Activated effector memory CD4-positive, alpha-beta T cell treated with anti-CD3 and anti-CD28 coated beads, Interleukin-2, amount 50 U/mL, for 16 hours (primary cell): ENCODE measurements around the gene COX4I2.

Source experiments
- DNase-seq: peaks from one replicate; pipeline ENCODE4 v3.0.0-alpha.2; 2020

COX4I2 gene

DNA sequence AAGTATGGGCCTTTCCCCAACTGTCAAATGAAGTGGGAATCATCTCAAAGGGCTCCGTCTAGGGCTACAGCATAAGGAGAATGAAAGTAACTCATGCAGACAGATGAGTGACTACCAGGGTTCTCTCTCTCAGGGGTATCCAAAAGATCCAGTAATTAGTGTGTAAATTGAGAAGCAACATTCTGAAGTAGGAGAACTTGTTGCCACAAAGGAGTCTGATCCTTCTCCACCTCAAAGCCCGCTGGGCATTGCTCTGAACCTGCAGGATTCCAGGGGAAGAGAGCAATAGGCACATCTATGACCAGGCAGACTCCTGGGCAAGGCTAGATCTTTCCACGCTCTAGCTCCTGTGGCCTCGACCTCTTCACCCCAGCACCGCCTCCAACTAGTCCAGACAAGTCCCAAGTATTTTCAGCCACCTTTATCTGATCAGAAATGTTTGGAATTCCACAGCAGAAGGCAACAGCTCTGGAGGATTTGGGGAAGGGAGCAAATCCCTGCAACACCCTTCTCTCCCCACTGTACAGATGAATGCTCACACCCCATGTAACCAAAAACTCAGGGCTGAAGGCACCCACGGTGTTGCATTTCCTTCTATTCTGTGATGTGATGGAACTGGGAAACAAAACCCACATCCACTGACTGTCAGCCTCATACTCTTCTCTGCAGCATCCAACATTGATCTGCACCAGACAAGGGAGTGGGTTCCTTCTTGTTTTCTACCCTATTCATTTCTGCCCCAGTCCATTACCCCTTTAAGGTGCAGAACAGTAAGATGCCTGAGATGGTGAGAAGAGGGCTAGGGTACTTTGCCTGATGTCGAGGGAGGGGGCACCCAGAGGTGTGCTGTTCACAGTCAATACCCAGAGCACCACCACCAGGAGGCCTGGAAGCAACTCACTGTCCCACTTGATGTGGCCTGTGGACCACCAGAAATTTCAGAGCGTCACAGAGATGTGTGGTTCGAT, 41.0 kb downstream of the COX4I2 start:
- DNase-seq = no peak

DNA sequence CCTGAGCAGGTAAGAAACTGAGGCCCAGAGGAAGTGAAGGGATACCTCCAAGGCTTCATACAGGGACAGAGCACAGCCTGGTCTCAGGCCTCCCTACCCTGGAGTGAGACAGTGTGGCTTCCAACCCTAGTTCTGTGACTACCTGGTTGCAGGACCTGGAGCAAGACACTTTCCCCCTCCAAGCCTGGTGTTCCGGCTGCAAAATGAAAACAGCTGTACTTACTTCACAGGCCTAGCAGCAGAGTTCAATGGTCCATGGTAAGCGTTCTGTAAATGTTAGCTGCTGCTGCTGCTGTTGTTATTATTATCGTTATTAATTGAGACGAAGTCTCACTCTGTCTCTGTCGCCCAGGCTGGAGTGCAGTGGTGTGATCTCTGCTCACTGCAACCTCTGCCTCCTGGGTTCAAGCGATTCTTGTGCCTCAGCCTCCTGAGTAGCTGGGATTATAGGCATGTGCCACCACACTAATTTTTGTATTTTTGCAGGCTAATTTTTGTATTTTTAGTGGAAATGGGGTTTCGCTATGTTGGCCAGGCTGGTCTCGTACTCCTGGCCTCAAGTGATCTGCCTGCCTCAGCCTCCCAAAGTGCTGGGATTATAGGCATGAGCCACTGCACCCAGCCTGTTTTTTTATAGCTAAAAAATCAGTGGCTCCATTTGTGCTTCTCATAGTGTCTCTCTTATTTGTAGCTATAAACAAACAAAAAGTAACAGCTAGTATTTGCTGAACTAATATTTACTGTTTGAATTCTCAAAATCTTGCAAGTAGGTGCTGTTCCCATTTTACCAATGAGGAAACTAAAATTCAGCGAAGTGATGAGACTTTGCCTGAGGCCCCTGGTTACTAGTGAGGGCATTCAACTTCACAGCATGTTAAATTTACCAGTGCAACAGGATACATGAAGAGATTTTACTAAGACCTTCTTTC, 41.9 kb downstream of the COX4I2 start:
- DNase-seq = no peak

DNA sequence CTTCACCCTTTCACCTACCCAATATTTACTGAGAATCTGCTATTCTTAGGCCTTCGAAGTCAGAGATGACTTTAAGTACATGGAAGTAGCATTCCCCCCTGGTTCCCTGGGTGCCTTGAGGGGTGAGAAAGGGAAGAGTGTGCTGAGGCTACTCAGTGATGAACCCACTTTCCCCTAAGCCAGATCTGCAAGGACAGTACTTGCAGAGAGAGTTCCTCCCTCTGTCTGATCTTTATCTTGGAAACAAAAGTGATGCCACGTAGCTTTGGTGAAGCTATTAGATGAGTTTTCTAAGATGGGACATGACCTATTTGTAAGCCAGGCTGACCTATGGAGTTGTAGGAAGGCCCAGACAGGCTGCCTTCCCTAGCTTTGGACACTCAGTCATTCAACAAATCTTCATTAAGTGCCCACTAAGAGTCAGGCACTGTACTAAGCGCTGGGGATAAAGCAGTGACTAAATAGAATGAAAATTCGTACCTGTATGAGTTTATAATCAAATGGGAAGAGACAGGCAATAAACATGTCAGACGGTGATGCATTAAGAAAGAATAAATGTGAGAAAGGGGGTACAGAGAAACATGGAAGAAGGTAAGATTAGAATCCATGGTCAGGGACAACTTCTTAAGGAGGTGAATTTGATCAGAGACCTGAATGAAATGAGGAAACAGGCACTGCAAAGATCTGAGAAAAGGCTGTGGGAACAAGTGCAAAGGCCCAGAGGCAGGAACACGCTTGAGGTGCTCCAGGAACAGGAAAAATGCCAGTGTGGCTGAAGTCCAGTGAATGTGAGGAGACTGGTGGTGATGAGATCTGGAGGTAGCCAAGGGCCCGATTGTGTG, 42.8 kb downstream of the COX4I2 start:
- DNase-seq = no peak

DNA sequence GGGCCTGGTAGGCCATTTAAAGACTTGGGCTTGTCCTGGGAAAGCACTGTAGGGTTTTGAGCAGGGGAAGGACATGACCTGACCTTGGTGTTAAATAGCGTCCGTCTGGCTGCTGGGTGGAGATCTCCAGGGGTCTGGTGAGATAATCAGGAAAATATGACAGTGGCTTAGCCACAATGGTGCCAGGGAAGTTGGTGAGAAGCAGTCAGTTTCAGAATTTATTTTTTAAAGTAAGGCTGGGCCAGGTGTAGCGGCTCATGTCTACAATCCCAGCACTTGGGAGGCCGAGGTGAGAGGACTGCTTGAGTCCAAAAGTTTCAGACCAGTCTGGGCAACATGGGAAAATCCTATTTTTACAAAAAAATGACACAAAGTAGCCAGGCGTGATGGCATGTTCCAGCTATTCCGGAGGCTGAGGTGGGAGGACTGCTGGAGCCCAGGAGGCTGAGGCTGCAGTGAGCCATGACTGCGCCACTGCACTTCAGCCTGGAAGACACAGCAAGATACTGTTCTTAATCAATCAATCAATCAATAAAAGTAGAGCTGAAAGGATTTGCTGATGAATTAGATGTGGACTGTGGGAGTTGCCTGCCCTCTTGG, 43.5 kb downstream of the COX4I2 start:
- no peak for DNase-seq

DNA sequence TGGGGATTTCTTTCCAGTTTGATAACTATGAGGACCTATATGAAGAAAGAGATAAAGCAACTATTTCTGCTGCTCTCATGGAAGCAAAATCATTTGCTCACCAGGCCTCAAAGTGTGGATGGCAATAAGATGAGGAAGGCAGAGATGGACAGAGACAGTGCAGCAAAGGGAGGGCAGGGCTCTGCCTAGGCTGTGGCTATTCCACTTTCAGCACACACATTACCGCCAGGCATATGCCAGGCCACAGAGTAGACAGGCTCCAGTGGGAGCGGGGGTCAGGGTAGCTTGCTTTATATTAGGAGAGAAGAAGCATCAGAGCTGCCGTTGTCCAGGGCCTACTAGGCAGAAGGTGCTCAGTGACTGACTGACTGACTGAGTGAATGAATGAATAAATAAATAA, 44.1 kb downstream of the COX4I2 start:
- no peak for DNase-seq

DNA sequence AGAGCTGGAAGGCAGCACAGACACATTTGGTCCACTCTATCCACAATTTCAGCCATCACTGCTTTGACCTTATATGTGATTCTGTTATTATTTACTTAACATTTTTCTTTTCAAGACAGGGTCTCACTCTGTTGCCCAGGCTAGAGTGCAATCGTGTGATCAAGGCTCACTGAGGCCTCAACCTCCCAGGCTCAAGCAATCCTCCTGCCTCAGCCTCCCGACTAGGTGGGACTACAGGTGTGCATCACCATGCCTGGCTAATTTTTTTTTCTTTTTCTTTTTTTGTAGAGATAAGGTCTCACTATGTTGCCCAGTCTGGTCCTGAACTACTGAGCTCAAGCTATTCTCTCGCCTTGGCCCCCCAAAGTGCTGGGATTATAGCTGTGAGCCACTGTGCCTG, 44.6 kb downstream of the COX4I2 start:
- DNase-seq = no peak

DNA sequence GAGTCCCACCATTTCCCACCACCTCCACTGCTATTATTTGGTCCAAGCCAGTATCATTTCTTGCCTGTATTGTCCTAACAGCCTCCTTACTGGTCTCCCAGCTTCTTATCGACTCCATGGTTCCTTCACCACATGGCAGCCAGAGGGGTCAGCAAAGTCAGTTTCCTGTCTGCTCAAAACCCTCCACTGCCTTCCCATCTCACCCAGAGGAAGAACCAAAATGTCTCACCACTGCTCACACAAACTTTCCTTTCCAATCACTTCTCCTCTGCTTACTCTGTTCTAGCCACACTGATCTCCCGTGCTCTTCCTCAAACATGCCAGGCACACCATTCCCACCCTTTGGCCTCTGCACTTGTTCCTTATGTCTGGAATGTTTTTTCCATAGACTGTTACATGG, 45.2 kb downstream of the COX4I2 start:
- DNase-seq = no peak

DNA sequence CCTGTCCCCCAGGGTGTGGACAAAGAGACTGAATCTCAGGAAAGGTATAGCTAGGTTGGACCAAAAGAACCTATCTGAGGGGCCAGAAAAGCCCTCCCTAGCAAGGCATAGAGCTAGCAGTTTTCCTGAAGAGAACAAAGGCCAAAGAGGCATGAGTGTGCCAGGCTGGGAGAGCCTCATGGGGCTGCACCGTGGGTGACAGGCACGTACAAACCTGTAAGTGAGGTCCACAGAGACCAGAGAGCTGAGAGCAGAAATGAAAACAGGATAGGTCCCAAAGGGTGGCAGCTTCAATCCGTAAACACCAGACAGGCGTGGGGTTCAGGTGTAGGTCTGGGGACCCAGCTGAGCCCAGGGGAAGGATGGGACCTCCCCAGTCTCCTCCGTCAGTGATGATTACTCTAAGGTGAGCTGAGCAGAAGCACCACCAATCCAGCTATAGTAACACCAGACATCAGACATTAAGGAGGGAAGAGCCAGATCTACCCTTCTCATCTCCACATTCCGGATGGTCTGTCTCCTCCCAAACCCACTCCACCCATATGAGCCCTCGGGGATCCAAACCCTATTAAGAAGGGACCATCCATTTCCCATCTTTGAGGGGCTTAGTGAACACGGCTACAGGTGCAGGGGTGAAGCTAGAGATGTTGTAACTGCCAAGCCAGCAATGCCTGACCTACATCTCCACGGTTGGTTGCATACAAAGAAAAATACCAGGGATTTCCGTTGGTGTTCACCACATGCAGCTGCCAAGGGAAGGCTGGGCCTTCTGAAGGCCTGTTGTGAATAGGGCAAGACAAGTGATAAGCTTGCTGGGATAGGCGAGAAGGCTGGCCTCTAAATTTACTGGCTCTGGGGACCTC, 46.7 kb downstream of the COX4I2 start:
- no peak for DNase-seq

DNA sequence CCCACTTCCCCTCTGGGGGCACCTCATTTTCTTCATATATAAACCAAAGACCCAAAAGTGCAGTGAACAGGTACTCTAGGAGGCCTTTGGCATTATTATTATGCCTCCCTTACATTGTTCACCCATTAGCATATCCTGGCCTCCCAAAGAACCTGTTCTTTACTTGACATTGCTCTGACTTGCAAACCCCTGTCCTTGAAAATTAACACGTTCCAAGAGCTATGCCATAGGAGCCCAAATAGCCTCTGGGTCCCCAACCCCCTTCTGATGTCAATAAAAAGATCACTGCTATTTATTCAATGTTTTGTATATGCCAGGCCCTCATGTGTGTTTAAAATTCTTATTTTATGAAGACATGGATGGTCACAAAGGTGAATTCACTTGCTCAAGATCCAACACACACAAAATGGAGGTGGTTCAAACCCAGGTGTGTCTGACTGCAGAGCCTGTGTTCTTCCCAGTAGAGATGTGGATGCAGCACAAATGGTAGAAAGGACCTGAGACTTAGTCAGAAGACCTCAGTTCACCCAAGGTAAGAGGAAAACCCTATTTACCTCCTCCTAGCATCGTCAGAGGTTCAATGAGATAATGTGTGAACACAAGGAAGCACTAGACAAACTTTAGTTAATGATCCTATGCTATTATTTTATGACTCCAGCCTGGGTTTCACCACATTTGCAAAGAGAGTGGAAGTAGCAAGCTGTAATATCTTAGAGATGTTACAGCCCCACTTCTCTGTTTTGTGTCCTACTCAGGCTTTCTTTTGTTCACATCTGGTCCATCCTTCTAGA, 48.3 kb downstream of the COX4I2 start:
- no peak for DNase-seq

DNA sequence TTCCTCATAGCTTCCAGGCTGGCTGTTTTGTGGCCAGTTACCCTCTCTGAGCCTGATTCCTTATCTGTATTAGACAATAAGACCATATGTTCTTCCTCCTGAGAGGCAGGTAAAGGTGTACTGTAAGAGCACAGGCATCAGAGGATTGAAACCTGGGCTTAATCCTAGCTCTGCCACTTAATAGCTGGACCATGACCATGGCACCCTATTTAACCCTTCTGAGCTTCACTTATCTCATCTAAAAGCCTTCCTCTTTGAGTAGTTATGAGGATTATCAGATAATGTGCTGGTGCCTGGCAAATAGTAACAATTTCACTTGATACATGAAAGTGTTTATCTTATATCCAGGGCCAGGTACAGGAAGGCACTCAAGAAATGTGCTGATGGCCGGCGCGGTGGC, 50.1 kb downstream of the COX4I2 start:
- DNase-seq = no peak

DNA sequence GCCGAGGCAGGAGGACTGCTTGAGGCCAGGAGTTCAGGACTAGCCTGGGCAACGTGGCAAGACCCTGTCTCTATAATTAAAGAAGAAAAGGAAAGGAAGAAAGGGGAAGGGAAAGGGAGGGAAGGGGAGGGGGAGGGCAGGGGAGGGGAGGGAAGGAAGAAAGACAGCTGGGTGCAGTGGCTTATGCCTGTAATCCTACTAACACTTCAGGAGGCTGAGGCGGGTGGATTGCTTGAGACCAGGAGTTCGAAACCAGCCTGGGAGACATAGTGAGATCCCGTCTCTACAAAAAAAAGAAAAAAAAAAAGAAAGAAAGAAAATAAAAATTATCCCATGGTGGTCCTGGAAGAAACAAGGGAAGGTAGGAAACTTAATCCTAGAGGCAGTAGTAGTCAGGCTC, 51.4 kb downstream of the COX4I2 start:
- DNase-seq = no peak

DNA sequence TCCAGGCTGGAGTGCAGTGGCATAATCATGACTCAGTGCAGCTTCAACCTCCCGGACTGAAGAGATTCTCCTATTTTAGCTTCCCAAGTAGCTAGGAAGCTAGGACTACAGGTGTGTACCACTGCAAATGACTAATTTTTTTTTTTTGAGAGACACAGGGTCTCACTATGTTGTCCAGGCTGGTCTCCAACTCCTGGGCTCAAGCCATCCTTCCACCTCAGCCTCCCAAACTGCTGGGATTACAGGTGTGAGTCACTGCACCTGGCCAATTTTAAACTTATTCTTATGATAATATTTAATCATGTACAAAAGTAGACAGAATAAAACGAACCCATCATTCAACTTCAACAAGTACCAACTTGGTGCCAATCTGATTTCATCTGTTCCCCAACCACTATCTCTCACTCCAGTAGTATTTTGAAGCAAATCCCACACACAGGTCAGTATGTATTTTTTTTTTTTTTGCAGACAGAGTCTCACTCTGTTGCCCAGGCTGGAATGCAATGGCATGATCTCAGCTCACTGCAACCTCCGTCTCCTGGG, 52.5 kb downstream of the COX4I2 start:
- no peak for DNase-seq

DNA sequence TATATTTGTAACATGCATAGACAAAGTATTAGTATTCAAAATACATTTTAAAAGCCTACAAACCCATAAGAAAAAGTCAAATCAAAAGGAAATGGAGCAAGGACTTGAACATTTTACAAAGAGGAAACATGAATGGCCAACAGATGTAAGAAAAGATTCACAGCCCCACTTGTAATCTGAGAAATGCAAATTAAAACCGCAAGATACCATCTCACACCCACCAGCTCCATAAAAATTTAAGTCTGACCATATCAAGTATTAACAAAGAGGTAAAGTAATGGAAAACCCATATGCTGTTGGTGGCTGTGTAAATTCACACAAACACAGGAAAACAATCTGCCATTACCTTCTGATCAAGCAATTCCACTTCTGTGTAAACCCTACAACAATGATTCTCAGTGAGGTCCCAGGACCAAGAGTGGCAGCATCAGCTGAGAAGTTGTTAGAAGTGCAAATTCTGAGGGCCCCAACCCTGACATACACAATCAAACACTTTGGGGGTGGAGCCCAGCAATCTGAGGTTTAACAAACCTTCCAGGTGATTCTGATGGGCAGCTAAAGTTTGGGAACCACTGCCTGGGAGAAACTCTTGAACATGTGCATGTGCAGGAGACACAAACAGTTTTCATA, 54.0 kb downstream of the COX4I2 start:
- DNase-seq = no peak

DNA sequence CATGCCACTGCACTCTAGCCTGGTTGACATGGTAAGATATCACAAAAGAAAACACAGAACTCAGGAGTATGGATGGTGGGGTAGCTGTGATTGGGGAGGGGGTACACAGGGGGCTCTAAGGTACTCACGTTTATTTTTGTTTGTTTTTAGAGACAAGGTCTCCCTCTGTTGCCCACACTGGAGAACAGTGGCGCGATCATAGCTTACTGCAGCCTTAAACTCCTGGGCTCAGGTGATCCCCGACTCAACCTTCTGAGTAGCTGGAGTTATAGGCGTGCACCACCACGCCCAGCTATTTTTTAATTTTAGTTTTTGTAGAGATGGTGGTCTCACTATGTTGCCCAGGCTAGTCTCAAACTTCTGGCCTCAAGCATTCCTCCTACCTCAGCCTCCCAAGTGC, 55.7 kb downstream of the COX4I2 start:
- DNase-seq = no peak

DNA sequence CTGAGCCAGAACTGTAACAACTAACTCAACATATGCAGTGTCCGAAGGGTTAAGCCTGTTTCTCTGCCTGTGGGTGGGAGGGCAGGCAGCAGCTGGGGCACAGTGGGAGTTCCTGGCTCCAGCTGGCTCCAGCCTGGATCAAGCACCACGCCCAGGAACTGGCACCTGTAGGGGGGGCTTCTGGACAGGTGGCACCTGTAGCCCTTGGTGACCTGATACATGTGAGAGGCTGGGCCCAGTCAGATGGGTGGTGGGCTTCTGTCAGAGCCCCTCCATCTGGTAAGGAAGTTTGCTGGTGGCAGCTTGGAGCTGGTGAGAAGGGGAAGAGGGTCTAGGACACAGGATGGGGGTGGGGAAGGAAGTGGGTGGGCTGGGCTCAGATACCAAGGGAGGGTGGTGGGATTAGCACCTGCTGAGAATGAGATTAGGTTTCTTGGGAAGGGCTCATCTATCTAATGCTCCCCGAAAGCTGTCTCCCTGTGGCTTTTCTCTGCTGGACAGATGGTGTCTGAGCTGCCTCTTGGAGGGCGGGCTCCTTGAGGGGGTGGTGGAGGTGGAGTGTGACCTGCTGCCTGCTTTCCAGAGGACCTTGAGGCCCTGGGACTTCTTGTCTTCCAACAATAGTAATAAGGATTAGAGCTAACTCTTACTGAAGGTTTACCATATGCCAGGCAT, 56.4 kb downstream of the COX4I2 start:
- DNase-seq = no peak
